ENCODE measurements around the gene SPIRE1.

SPIRE1 gene

DNA sequence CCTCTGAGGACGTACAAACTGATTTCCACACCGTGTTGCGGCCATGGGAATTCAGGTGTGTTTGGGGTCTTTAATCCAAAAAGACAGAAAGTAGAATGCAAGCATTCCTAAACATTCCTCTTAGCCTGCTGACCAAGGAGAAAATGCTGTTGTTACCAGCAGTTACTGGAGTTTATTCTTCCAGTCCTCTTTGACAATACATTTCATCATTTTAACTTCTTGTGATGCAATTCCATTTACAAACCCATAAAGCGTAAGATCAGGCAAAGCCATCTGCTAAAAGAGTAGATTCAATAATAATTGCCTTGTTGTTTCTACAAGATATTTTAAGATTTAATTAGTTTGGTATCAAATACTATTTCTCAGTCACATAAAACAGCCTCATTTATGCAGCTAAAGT is 32.7 kb downstream of the SPIRE1 start:
- Histone ChIP-seq H3K79me2 (ENCODE audit: insufficient read depth, low read length) (no peaks in the 10 kb centered on the region), H3K9me3 (ENCODE audit: insufficient read depth, low read depth, low read length) (no peaks in the 10 kb centered on the region), H3K9ac (ENCODE audit: low read depth, low read length, poor library complexity, severe bottlenecking) (no peak overlapping the region), H3K9me2 (replicated peaks; ENCODE audit: low read depth, low read length) (no peaks in the 10 kb centered on the region), H3F3A (ENCODE audit: low read depth) (no peaks in the 10 kb centered on the region), H4K20me1 (ENCODE audit: insufficient read depth, low read length, poor library complexity, severe bottlenecking) (no peaks in the 10 kb centered on the region), H3K27me3 (ENCODE audit: insufficient read depth, low read length, poor library complexity, severe bottlenecking) (no peaks in the 10 kb centered on the region), H3K36me3 (ENCODE audit: insufficient read depth, low read length) (no peaks in the 10 kb centered on the region), H3K4me3 (ENCODE audit: low read length, poor library complexity, severe bottlenecking) (no peak overlapping the region), H3K4me1 (ENCODE audit: insufficient read depth, low read length, poor library complexity, severe bottlenecking) (no peaks in the 10 kb centered on the region), H2AFZ (ENCODE audit: low read length) (no peak overlapping the region), H3K4me2 (ENCODE audit: low read depth, low read length, poor library complexity, severe bottlenecking) (no peak overlapping the region)
- TF ChIP-seq EZH2phosphoT487 (IDR thresholded peaks at IDR 0.05; ENCODE audit: borderline replicate concordance) = no peak
- no peak for TF ChIP-seq CTCF (conservative IDR thresholded peaks at IDR 0.05; ENCODE audit: low read length)

GRCh38 chr18:12621742-12622306 is 36.1 kb downstream of the SPIRE1 start:
- no peaks in the 10 kb centered on the region for H3K79me2 ChIP-seq (ENCODE audit: insufficient read depth, low read length)
- H3K36me3 ChIP-seq (ENCODE audit: insufficient read depth, low read length) = no peaks in the 10 kb centered on the region
- no peak overlapping the region for H3K9ac ChIP-seq (ENCODE audit: low read depth, low read length, poor library complexity, severe bottlenecking)
- H3F3A ChIP-seq (ENCODE audit: low read depth) = no peaks in the 10 kb centered on the region
- H3K9me3 ChIP-seq (ENCODE audit: insufficient read depth, low read depth, low read length) = no peaks in the 10 kb centered on the region
- H3K4me1 ChIP-seq (ENCODE audit: insufficient read depth, low read length, poor library complexity, severe bottlenecking) = no peaks in the 10 kb centered on the region
- H3K4me2 ChIP-seq (ENCODE audit: low read depth, low read length, poor library complexity, severe bottlenecking) = no peak overlapping the region
- H4K20me1 ChIP-seq (ENCODE audit: insufficient read depth, low read length, poor library complexity, severe bottlenecking) = no peaks in the 10 kb centered on the region
- TF ChIP-seq CTCF (conservative IDR thresholded peaks at IDR 0.05; ENCODE audit: low read length) (no peak), EZH2phosphoT487 (IDR thresholded peaks at IDR 0.05; ENCODE audit: borderline replicate concordance) (no peak)
- no peak overlapping the region for H2AFZ ChIP-seq (ENCODE audit: low read length)
- H3K4me3 ChIP-seq (ENCODE audit: low read length, poor library complexity, severe bottlenecking) = no peak overlapping the region
- H3K9me2 ChIP-seq (replicated peaks; ENCODE audit: low read depth, low read length) = no peaks in the 10 kb centered on the region
- H3K27me3 ChIP-seq (ENCODE audit: insufficient read depth, low read length, poor library complexity, severe bottlenecking) = no peaks in the 10 kb centered on the region

GRCh38 chr18:12615748-12616147 is 42.2 kb downstream of the SPIRE1 start:
- H3K9me2 ChIP-seq (replicated peaks; ENCODE audit: low read depth, low read length) = no peaks in the 10 kb centered on the region
- peaks cover 7% of the 10 kb centered on the region for H3K4me1 ChIP-seq (ENCODE audit: insufficient read depth, low read length, poor library complexity, severe bottlenecking)
- H3K27me3 ChIP-seq (ENCODE audit: insufficient read depth, low read length, poor library complexity, severe bottlenecking) = no peaks in the 10 kb centered on the region
- H4K20me1 ChIP-seq (ENCODE audit: insufficient read depth, low read length, poor library complexity, severe bottlenecking) = no peaks in the 10 kb centered on the region
- TF ChIP-seq CTCF (conservative IDR thresholded peaks at IDR 0.05; ENCODE audit: low read length) = no peak
- TF ChIP-seq EZH2phosphoT487 (IDR thresholded peaks at IDR 0.05; ENCODE audit: borderline replicate concordance) = no peak
- no peaks in the 10 kb centered on the region for H3K79me2 ChIP-seq (ENCODE audit: insufficient read depth, low read length)
- no peak overlapping the region for H3K9ac ChIP-seq (ENCODE audit: low read depth, low read length, poor library complexity, severe bottlenecking)
- peak overlapping the region; percentile 42; the same call in 1 of the 2 replicates for H2AFZ ChIP-seq (ENCODE audit: low read length)
- H3K36me3 ChIP-seq (ENCODE audit: insufficient read depth, low read length) = no peaks in the 10 kb centered on the region
- no peaks in the 10 kb centered on the region for H3K9me3 ChIP-seq (ENCODE audit: insufficient read depth, low read depth, low read length)
- H3K4me3 ChIP-seq (ENCODE audit: low read length, poor library complexity, severe bottlenecking) = no peak overlapping the region
- no peak overlapping the region for H3K4me2 ChIP-seq (ENCODE audit: low read depth, low read length, poor library complexity, severe bottlenecking)
- no peaks in the 10 kb centered on the region for H3F3A ChIP-seq (ENCODE audit: low read depth)

All from Loucy (cell line).